ENCODE measurements around the gene SCGB2B2.
"Not testable (repeated sequence)": the region's sequence is repeated elsewhere in the genome, so short reads cannot be mapped to it uniquely, and the experiment has no call there.

The SCGB2B2 gene

GRCh38 chr19:34669305-34669704 lies 7.7 kb downstream of the SCGB2B2 start:
- Histone ChIP-seq H2AFZ (ENCODE audit: low read depth, low read length, severe bottlenecking) (no peak overlapping the region), H3K4me2 (ENCODE audit: low read depth, low read length, poor library complexity, severe bottlenecking) (no peak overlapping the region), H3K9me2 (replicated peaks; ENCODE audit: insufficient read depth, low read length) (no peaks in the 10 kb centered on the region), H3K9ac (ENCODE audit: low read length) (no peak overlapping the region), H3K9me3 (ENCODE audit: insufficient read depth, low read length) (no peaks in the 10 kb centered on the region), H3F3A (ENCODE audit: insufficient read depth) (no peaks in the 10 kb centered on the region), H3K27me3 (ENCODE audit: low read length) (no peaks in the 10 kb centered on the region), H3K27ac (ENCODE audit: low read depth, low read length) (no peak overlapping the region), H3K4me3 (ENCODE audit: insufficient read depth, low read length, poor library complexity, severe bottlenecking) (no peak overlapping the region), H3K79me2 (ENCODE audit: insufficient read depth, low read length) (no peaks in the 10 kb centered on the region), H4K20me1 (ENCODE audit: low read depth, low read length) (no peaks in the 10 kb centered on the region), H3K36me3 (ENCODE audit: low read length) (no peaks in the 10 kb centered on the region)
- TF ChIP-seq CTCF (IDR thresholded peaks at IDR 0.05; ENCODE audit: insufficient read depth, low read length, poor library complexity, severe bottlenecking) (no peak), EZH2phosphoT487 (conservative IDR thresholded peaks at IDR 0.05; ENCODE audit: low read length) (no peak)

GRCh38 chr19:34668690-34669089 lies 8.3 kb downstream of the SCGB2B2 start:
- H4K20me1 ChIP-seq (ENCODE audit: low read depth, low read length); H3K27ac ChIP-seq (ENCODE audit: low read depth, low read length); H3K27me3 ChIP-seq (ENCODE audit: low read length); H3K79me2 ChIP-seq (ENCODE audit: insufficient read depth, low read length); H3K36me3 ChIP-seq (ENCODE audit: low read length); H3K9me2 ChIP-seq (replicated peaks; ENCODE audit: insufficient read depth, low read length); H3K4me3 ChIP-seq (ENCODE audit: insufficient read depth, low read length, poor library complexity, severe bottlenecking); H3K9ac ChIP-seq (ENCODE audit: low read length); H3F3A ChIP-seq (ENCODE audit: insufficient read depth); H2AFZ ChIP-seq (ENCODE audit: low read depth, low read length, severe bottlenecking); H3K4me2 ChIP-seq (ENCODE audit: low read depth, low read length, poor library complexity, severe bottlenecking); H3K9me3 ChIP-seq (ENCODE audit: insufficient read depth, low read length): not testable (repeated sequence)

GRCh38 chr19:34668077-34668689 lies 8.8 kb downstream of the SCGB2B2 start:
- H3K4me2 ChIP-seq (ENCODE audit: low read depth, low read length, poor library complexity, severe bottlenecking); H3K9ac ChIP-seq (ENCODE audit: low read length); H2AFZ ChIP-seq (ENCODE audit: low read depth, low read length, severe bottlenecking); H3K9me3 ChIP-seq (ENCODE audit: insufficient read depth, low read length); H3F3A ChIP-seq (ENCODE audit: insufficient read depth); H4K20me1 ChIP-seq (ENCODE audit: low read depth, low read length); H3K79me2 ChIP-seq (ENCODE audit: insufficient read depth, low read length); H3K27ac ChIP-seq (ENCODE audit: low read depth, low read length); H3K4me3 ChIP-seq (ENCODE audit: insufficient read depth, low read length, poor library complexity, severe bottlenecking); H3K36me3 ChIP-seq (ENCODE audit: low read length); H3K9me2 ChIP-seq (replicated peaks; ENCODE audit: insufficient read depth, low read length); H3K27me3 ChIP-seq (ENCODE audit: low read length): not testable (repeated sequence)

GRCh38 chr19:34667349-34668076 lies 9.4 kb downstream of the SCGB2B2 start:
- no peak for TF ChIP-seq EZH2phosphoT487 (conservative IDR thresholded peaks at IDR 0.05; ENCODE audit: low read length)
- TF ChIP-seq CTCF (IDR thresholded peaks at IDR 0.05; ENCODE audit: insufficient read depth, low read length, poor library complexity, severe bottlenecking) = no peak
- peak overlapping the region; percentile 10 for H3K4me2 ChIP-seq (ENCODE audit: low read depth, low read length, poor library complexity, severe bottlenecking)
- no peak overlapping the region for H3K27ac ChIP-seq (ENCODE audit: low read depth, low read length)
- H2AFZ ChIP-seq (ENCODE audit: low read depth, low read length, severe bottlenecking) = no peak overlapping the region
- no peaks in the 10 kb centered on the region for H3K27me3 ChIP-seq (ENCODE audit: low read length)
- no peaks in the 10 kb centered on the region for H3F3A ChIP-seq (ENCODE audit: insufficient read depth)
- no peaks in the 10 kb centered on the region for H3K36me3 ChIP-seq (ENCODE audit: low read length)
- no peaks in the 10 kb centered on the region for H3K9me2 ChIP-seq (replicated peaks; ENCODE audit: insufficient read depth, low read length)
- H3K9me3 ChIP-seq (ENCODE audit: insufficient read depth, low read length) = no peaks in the 10 kb centered on the region
- no peaks in the 10 kb centered on the region for H3K79me2 ChIP-seq (ENCODE audit: insufficient read depth, low read length)
- H4K20me1 ChIP-seq (ENCODE audit: low read depth, low read length) = no peaks in the 10 kb centered on the region
- no peak overlapping the region for H3K4me3 ChIP-seq (ENCODE audit: insufficient read depth, low read length, poor library complexity, severe bottlenecking)
- no peak overlapping the region for H3K9ac ChIP-seq (ENCODE audit: low read length)
